Germinal center (tissue), 1 donor: Measurements from ENCODE around the gene TNS1.

ENCODE experiments used
- DNase-seq: peaks from one replicate; pipeline ENCODE4 v3.0.0; 2012; ENCODE audit warnings: mixed read lengths, low spot score

Gene TNS1

GRCh38 chr2:217956586-217957457 is 46.0 kb downstream of the TNS1 start:
- no peak for DNase-seq

GRCh38 chr2:217955881-217956493 is 46.8 kb downstream of the TNS1 start:
- no peak for DNase-seq

- no peak for DNase-seq
Observed at GRCh38 chr2:217954971-217955740, 47.6 kb downstream of the TNS1 start.

- no peak for DNase-seq
Observed at GRCh38 chr2:217954469-217954868, 48.3 kb downstream of the TNS1 start.

- no peak for DNase-seq
Observed at GRCh38 chr2:217954051-217954450, 48.7 kb downstream of the TNS1 start.

- DNase-seq = no peak
Observed at GRCh38 chr2:217953531-217953932, 49.3 kb downstream of the TNS1 start.

GRCh38 chr2:217953011-217953481 is 49.7 kb downstream of the TNS1 start:
- DNase-seq = no peak

- no peak for DNase-seq
Observed at GRCh38 chr2:217952409-217952808, 50.4 kb downstream of the TNS1 start.

GRCh38 chr2:217951521-217952247 is 51.1 kb downstream of the TNS1 start:
- no peak for DNase-seq

GRCh38 chr2:217951091-217951490 is 51.7 kb downstream of the TNS1 start:
- no peak for DNase-seq

- DNase-seq = no peak
Observed at GRCh38 chr2:217950401-217950871, 52.4 kb downstream of the TNS1 start.

- no peak for DNase-seq
Observed at GRCh38 chr2:217949447-217949846, 53.3 kb downstream of the TNS1 start.

GRCh38 chr2:217948897-217949296 is 53.9 kb downstream of the TNS1 start:
- no peak for DNase-seq

- DNase-seq = no peak
Observed at GRCh38 chr2:217948351-217948791, 54.4 kb downstream of the TNS1 start.

GRCh38 chr2:217947383-217948350 is 55.1 kb downstream of the TNS1 start:
- DNase-seq = no peak

GRCh38 chr2:217946051-217946450 is 56.7 kb downstream of the TNS1 start:
- DNase-seq = no peak

- no peak for DNase-seq
Observed at GRCh38 chr2:217945530-217945929, 57.3 kb downstream of the TNS1 start.

- no peak for DNase-seq
Observed at GRCh38 chr2:217944923-217945322, 57.9 kb downstream of the TNS1 start.

- no peak for DNase-seq
Observed at GRCh38 chr2:217944366-217944765, 58.4 kb downstream of the TNS1 start.
